ENCODE data around the gene MACROH2A1. TPM values are rescaled to one million over a fixed set of nuclear protein-coding genes. Genes with fewer than 3 reads are reported as not detected.

Gene MACROH2A1
- total RNA-seq, 4 donors from 2014 or later, result 164 to 268 (median 170) TPM

DNA sequence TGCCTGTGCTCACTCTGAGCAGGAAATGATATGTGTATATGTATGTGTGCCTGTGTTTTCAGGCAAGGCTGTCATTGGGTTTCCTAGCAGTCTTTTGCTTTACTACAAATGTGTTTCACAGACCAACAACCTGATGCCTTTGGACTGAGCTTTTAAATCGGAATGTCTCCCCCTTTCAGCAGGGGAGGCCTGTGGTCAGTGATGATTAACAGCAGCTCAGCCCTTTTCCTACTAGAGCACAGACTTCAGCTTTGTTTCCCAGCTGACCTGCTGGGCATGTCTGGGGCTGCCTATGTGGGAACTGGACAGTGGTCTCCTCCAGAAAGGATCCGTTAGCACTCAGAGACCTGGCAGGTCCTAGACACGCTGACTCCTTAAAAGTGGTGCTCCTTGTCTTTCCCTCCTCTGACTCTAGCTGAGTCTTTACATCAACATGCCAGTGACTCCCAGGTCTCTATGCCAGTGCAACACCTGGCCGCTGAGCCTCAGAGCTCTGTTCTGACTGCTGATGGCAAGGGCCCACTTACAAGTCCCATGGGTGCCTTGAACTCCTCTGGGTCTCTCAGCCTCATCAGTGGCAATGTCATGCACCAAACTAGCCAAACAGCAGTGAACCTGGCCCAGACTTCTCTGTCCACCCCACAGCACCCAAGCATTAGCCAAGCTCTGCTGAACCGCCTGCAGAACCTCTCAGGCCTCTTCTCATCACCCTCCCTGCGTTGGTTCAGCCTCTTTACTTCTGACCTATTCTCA lies 7.7 kb downstream of the MACROH2A1 start:
- no peak for TF ChIP-seq EP300 (IDR thresholded peaks at IDR 0.05)
- no peak for TF ChIP-seq POLR2A (IDR thresholded peaks at IDR 0.05)
- TF ChIP-seq, protein P1, sequence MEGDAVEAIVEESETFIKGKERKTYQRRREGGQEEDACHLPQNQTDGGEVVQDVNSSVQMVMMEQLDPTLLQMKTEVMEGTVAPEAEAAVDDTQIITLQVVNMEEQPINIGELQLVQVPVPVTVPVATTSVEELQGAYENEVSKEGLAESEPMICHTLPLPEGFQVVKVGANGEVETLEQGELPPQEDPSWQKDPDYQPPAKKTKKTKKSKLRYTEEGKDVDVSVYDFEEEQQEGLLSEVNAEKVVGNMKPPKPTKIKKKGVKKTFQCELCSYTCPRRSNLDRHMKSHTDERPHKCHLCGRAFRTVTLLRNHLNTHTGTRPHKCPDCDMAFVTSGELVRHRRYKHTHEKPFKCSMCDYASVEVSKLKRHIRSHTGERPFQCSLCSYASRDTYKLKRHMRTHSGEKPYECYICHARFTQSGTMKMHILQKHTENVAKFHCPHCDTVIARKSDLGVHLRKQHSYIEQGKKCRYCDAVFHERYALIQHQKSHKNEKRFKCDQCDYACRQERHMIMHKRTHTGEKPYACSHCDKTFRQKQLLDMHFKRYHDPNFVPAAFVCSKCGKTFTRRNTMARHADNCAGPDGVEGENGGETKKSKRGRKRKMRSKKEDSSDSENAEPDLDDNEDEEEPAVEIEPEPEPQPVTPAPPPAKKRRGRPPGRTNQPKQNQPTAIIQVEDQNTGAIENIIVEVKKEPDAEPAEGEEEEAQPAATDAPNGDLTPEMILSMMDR (IDR thresholded peaks at IDR 0.05), result no peak
- peak overlapping the region in 2 of 4 donors; percentile 64 to 82 for H3K27ac ChIP-seq
- no peaks in the 10 kb centered on the region for H3K27me3 ChIP-seq
- H3K9me3 ChIP-seq, result no peaks in the 10 kb centered on the region
- peaks cover 0 to 85% (median 46%) of the 10 kb centered on the region in 4 donors for H3K4me1 ChIP-seq
- DNase-seq (ENCODE audit: low spot score in 2 of 2), result no peak
- H3K36me3 ChIP-seq, result peaks cover 0 to 39% (median 6%) of the 10 kb centered on the region in 3 donors
- no peak overlapping the region for H3K4me3 ChIP-seq
- 63 to 65% methylated on average over 6 of the region's 6 CpGs for WGBS, 2 donors

DNA sequence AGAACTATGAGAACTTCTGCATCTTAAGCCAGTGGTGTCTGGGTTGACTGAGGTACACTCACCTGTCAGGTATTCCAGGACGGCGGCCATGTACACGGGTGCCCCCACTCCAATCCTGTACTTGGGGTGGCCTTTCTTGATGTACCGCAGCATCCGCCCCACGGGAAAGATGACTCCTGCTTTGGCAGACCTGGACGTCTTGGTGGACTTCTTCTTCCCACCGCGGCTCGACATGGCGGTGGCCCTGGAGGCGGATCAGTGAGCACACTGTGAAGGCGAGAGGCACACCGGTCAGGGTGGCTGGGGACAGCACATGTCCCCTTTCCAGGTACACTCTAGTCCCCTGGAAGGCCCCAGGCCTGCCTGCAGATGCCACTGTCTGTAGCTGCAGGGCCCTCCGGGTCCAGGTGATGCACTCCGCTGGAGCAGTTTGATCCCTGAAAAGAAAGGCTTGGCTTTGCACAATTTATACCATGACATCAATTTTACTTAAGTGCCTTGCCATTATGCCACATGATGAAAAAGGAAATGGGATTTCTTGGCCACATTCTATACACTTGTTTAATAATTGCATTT lies 10.1 kb downstream of the MACROH2A1 start:
- H3K4me1 ChIP-seq, result peaks cover 0 to 82% (median 35%) of the 10 kb centered on the region in 4 donors
- peaks cover 0 to 62% (median 6%) of the 10 kb centered on the region in 3 donors for H3K36me3 ChIP-seq
- TF ChIP-seq, protein P1 (IDR thresholded peaks at IDR 0.05), result no peak
- TF ChIP-seq EP300 (IDR thresholded peaks at IDR 0.05), result no peak
- no peak for TF ChIP-seq POLR2A (IDR thresholded peaks at IDR 0.05)
- no peaks in the 10 kb centered on the region for H3K27me3 ChIP-seq
- WGBS, 2 donors, result 92 to 94% methylated on average over 16 of the region's 16 CpGs
- no peak for DNase-seq (ENCODE audit: low spot score in 2 of 2)
- H3K27ac ChIP-seq, result no peak overlapping the region
- no peak overlapping the region for H3K4me3 ChIP-seq
- no peaks in the 10 kb centered on the region for H3K9me3 ChIP-seq

DNA sequence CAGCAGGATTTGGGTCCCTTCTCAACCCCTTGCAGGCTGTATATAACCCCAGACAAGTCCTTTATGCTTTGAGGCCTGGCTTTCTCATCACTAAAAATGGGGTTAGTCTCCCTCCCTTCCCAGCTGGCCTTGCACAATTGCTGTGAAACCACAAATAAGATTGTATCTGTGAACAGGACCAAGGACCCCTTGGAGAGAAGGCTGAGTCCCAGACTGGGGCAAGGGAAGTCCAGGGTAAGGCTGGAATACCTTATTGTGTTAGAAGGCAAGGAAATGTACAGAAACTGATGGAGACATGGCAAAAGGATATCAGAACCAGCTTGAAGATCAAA lies 11.4 kb downstream of the MACROH2A1 start:
- Histone ChIP-seq H3K27ac (peak overlapping the region in 3 of 4 donors; percentile 41 to 59 (median 48)), H3K9me3 (no peaks in the 10 kb centered on the region), H3K4me3 (no peak overlapping the region), H3K4me1 (peaks cover 0 to 71% (median 32%) of the 10 kb centered on the region in 4 donors), H3K27me3 (no peaks in the 10 kb centered on the region), H3K36me3 (peaks cover 0 to 72% (median 6%) of the 10 kb centered on the region in 3 donors)
- no peak for DNase-seq (ENCODE audit: low spot score in 2 of 2)
- no peak for TF ChIP-seq POLR2A (IDR thresholded peaks at IDR 0.05)
- no peak for TF ChIP-seq EP300 (IDR thresholded peaks at IDR 0.05)
- TF ChIP-seq, protein P1 (IDR thresholded peaks at IDR 0.05), result no peak

DNA sequence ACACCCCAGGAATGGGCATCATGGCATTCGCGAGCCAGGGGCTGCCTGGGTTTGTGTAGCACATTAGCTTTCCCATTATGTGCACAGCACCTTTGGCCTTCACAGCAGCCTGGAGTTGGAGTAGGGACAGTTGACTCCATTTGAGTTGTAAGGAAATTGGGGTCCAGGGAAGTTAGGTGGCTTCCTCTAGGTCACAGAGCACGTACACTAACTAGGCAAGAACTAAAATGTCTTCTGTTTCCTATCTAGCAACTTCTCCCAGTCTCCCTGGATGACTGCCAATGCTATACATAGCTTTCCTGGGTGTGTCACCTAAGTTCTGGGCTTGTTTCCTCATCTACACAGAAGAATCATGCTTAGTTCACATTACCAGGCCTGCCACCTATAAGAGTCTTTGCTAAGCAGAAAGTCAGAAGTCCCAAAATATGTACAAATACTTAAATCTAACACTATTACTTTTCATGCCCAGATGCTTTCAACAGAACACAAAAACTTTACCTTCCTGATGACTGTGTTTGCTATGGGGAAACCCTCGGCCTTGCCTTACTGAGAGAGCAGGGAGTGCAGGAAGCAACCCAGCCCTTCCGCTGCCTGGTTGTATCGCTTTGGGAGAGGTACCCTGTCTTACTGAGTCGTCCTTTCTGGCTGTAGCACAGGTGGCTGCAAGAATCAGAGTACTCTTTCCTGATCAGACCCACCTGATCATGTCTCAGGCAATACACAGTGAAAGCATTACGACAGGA lies 12.0 kb downstream of the MACROH2A1 start:
- Histone ChIP-seq H3K27me3 (no peaks in the 10 kb centered on the region), H3K36me3 (peaks cover 0 to 77% (median 6%) of the 10 kb centered on the region in 3 donors), H3K9me3 (no peaks in the 10 kb centered on the region), H3K4me3 (no peak overlapping the region), H3K27ac (peak overlapping the region; percentile 6 to 59 (median 44)), H3K4me1 (peaks cover 0 to 65% (median 31%) of the 10 kb centered on the region in 4 donors)
- DNase-seq (ENCODE audit: low spot score in 2 of 2), result peak in 1 of 2 donors; percentile 59
- TF ChIP-seq, protein P1 (IDR thresholded peaks at IDR 0.05), result no peak
- TF ChIP-seq EP300 (IDR thresholded peaks at IDR 0.05) (no peak), POLR2A (IDR thresholded peaks at IDR 0.05) (no peak)
- WGBS, 2 donors, result 74 to 79% methylated on average over 8 of the region's 8 CpGs
